Measurements from ENCODE around the gene CUL5.

GRCh38 chr11:108062336-108062735, 53.6 kb downstream of the CUL5 start:
- TF ChIP-seq, protein P1, sequence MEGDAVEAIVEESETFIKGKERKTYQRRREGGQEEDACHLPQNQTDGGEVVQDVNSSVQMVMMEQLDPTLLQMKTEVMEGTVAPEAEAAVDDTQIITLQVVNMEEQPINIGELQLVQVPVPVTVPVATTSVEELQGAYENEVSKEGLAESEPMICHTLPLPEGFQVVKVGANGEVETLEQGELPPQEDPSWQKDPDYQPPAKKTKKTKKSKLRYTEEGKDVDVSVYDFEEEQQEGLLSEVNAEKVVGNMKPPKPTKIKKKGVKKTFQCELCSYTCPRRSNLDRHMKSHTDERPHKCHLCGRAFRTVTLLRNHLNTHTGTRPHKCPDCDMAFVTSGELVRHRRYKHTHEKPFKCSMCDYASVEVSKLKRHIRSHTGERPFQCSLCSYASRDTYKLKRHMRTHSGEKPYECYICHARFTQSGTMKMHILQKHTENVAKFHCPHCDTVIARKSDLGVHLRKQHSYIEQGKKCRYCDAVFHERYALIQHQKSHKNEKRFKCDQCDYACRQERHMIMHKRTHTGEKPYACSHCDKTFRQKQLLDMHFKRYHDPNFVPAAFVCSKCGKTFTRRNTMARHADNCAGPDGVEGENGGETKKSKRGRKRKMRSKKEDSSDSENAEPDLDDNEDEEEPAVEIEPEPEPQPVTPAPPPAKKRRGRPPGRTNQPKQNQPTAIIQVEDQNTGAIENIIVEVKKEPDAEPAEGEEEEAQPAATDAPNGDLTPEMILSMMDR (IDR thresholded peaks at IDR 0.05): no peak
- TF ChIP-seq POLR2AphosphoS5 (IDR thresholded peaks at IDR 0.05) (no peak), POLR2A (IDR thresholded peaks at IDR 0.05) (no peak), EP300 (IDR thresholded peaks at IDR 0.05) (no peak)
